ENCODE measurements around the gene MYRIP. TPM values are rescaled to one million over a fixed set of nuclear protein-coding genes. Genes with fewer than 3 reads are reported as not detected.

The MYRIP gene
- polyA plus RNA-seq, 3 donors = not detected

- no peaks in the 10 kb centered on the region for H3K36me3 ChIP-seq (replicated peaks in 1 of 2; ENCODE audit: control insufficient read depth in 1 of 2, insufficient read depth in 2 of 2, low read length in 2 of 2)
- no peaks in the 10 kb centered on the region for H3K4me1 Mint-ChIP-seq
- H3K4me2 ChIP-seq (replicated peaks; ENCODE audit: extremely low read depth, low read length, poor library complexity, severe bottlenecking) = no peak overlapping the region
- TF ChIP-seq, protein P1, sequence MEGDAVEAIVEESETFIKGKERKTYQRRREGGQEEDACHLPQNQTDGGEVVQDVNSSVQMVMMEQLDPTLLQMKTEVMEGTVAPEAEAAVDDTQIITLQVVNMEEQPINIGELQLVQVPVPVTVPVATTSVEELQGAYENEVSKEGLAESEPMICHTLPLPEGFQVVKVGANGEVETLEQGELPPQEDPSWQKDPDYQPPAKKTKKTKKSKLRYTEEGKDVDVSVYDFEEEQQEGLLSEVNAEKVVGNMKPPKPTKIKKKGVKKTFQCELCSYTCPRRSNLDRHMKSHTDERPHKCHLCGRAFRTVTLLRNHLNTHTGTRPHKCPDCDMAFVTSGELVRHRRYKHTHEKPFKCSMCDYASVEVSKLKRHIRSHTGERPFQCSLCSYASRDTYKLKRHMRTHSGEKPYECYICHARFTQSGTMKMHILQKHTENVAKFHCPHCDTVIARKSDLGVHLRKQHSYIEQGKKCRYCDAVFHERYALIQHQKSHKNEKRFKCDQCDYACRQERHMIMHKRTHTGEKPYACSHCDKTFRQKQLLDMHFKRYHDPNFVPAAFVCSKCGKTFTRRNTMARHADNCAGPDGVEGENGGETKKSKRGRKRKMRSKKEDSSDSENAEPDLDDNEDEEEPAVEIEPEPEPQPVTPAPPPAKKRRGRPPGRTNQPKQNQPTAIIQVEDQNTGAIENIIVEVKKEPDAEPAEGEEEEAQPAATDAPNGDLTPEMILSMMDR (IDR thresholded peaks at IDR 0.05) = no peak
- peaks cover 0 to 2% (median 2%) of the 10 kb centered on the region in 3 donors for H3K27me3 Mint-ChIP-seq (ENCODE audit: low read depth in 3 of 3)
- H3K4me1 ChIP-seq (ENCODE audit: control insufficient read depth in 1 of 2, insufficient read depth in 2 of 2, low read length in 2 of 2) = no peaks in the 10 kb centered on the region
- no peaks in the 10 kb centered on the region for H3K27me3 ChIP-seq (ENCODE audit: control insufficient read depth in 2 of 2, insufficient read depth in 2 of 2, low read length in 2 of 2)
- no peak overlapping the region for H2AFZ ChIP-seq (ENCODE audit: insufficient read depth, low read depth, low read length, poor library complexity, severe bottlenecking)
- peaks cover 0 to 2% (median 0%) of the 10 kb centered on the region in 7 donors for H3K9me3 Mint-ChIP-seq
- DNase-seq = no peak
- no peak overlapping the region for H3K9ac ChIP-seq (ENCODE audit: insufficient read depth, low read length, poor library complexity, severe bottlenecking)
- no peaks in the 10 kb centered on the region for H3K79me2 ChIP-seq (ENCODE audit: insufficient read depth, low read length)
- no peaks in the 10 kb centered on the region for H3K9me3 ChIP-seq (replicated peaks in 1 of 2; ENCODE audit: control insufficient read depth in 1 of 2, insufficient read depth in 1 of 2, low read length in 2 of 2)
- H3K4me3 Mint-ChIP-seq = no peak overlapping the region
- no peaks in the 10 kb centered on the region for H3K36me3 Mint-ChIP-seq
- no peak overlapping the region for H3K27ac Mint-ChIP-seq
- intact Hi-C loops (cut with micrococcal nuclease) = no loop called here
- H3K4me3 ChIP-seq (replicated peaks in 1 of 3; ENCODE audit: low read depth in 2 of 3, low read length in 3 of 3) = no peak overlapping the region
- H3K27ac ChIP-seq (ENCODE audit: low read depth in 1 of 2, low read length in 2 of 2) = no peak overlapping the region
- H4K20me1 ChIP-seq (ENCODE audit: insufficient read depth, low read length) = no peaks in the 10 kb centered on the region
Observed at GRCh38 chr3:40124918-40125317, 315.5 kb downstream of the MYRIP start.

- Mint-ChIP-seq H3K4me1 (no peaks in the 10 kb centered on the region), H3K36me3 (no peaks in the 10 kb centered on the region), H3K27ac (no peak overlapping the region), H3K9me3 (peaks cover 0 to 5% (median 0%) of the 10 kb centered on the region in 7 donors), H3K4me3 (no peak overlapping the region), H3K27me3 (ENCODE audit: low read depth in 3 of 3) (peaks cover 0 to 2% (median 2%) of the 10 kb centered on the region in 3 donors)
- WGBS (ENCODE audit: insufficient coverage) = 0% methylated on average over 1 of the region's 2 CpGs
- TF ChIP-seq, protein P1 (IDR thresholded peaks at IDR 0.05) = no peak
- no peak overlapping the region for H3K4me3 ChIP-seq (replicated peaks in 1 of 3; ENCODE audit: low read depth in 2 of 3, low read length in 3 of 3)
- no peak for DNase-seq
- H3K4me2 ChIP-seq (replicated peaks; ENCODE audit: extremely low read depth, low read length, poor library complexity, severe bottlenecking) = no peak overlapping the region
- no peak overlapping the region for H3K27ac ChIP-seq (ENCODE audit: low read depth in 1 of 2, low read length in 2 of 2)
- H3K4me1 ChIP-seq (ENCODE audit: control insufficient read depth in 1 of 2, insufficient read depth in 2 of 2, low read length in 2 of 2) = no peaks in the 10 kb centered on the region
- no peak overlapping the region for H3K9ac ChIP-seq (ENCODE audit: insufficient read depth, low read length, poor library complexity, severe bottlenecking)
- intact Hi-C loops (cut with micrococcal nuclease) = no loop called here
- no peaks in the 10 kb centered on the region for H3K79me2 ChIP-seq (ENCODE audit: insufficient read depth, low read length)
- no peaks in the 10 kb centered on the region for H3K27me3 ChIP-seq (ENCODE audit: control insufficient read depth in 2 of 2, insufficient read depth in 2 of 2, low read length in 2 of 2)
- no peak overlapping the region for H2AFZ ChIP-seq (ENCODE audit: insufficient read depth, low read depth, low read length, poor library complexity, severe bottlenecking)
- H3K36me3 ChIP-seq (replicated peaks in 1 of 2; ENCODE audit: control insufficient read depth in 1 of 2, insufficient read depth in 2 of 2, low read length in 2 of 2) = no peaks in the 10 kb centered on the region
- H3K9me3 ChIP-seq (replicated peaks in 1 of 2; ENCODE audit: control insufficient read depth in 1 of 2, insufficient read depth in 1 of 2, low read length in 2 of 2) = peaks cover 5 to 6% of the 10 kb centered on the region in 2 donors
- H4K20me1 ChIP-seq (ENCODE audit: insufficient read depth, low read length) = no peaks in the 10 kb centered on the region
Observed at GRCh38 chr3:40128166-40128565, 318.8 kb downstream of the MYRIP start.
